H9 (cell line): ENCODE results near the gene NR3C2. TPM values are rescaled to one million over a fixed set of nuclear protein-coding genes. Genes with fewer than 3 reads are reported as not detected.

Experiments used
- DNase-seq: peaks from one replicate; pipeline ENCODE4 v3.0.0-alpha.2; 2017
- H2AFZ ChIP-seq: one replicate; pipeline ENCODE4 v1.6.1; 2013; ENCODE audit warnings: mild to moderate bottlenecking, low read length, control low read depth, moderate library complexity
- H2AK5ac ChIP-seq: 2 replicates; pipeline ENCODE4 v1.6.1; 2013; ENCODE audit warnings: low read length, control low read depth, mixed read lengths; ENCODE audit not compliant: insufficient read length
- H2BK120ac ChIP-seq: one replicate; pipeline ENCODE4 v1.6.1; 2013; ENCODE audit warnings: low read depth, mild to moderate bottlenecking, low read length, control low read depth, inconsistent platforms; ENCODE audit not compliant: poor library complexity, severe bottlenecking
- H2BK12ac ChIP-seq: 2 replicates; pipeline ENCODE4 v1.6.1; 2013; ENCODE audit warnings: low read length, control low read depth, mixed read lengths, low read depth; ENCODE audit not compliant: insufficient read length
- H2BK15ac ChIP-seq: 2 replicates; pipeline ENCODE4 v1.6.1; 2013; ENCODE audit warnings: low read depth, low read length, control low read depth
- H2BK20ac ChIP-seq: one replicate; pipeline ENCODE4 v1.6.1; 2013; ENCODE audit warnings: low read depth, mild to moderate bottlenecking, low read length, control low read depth, inconsistent platforms; ENCODE audit not compliant: poor library complexity, severe bottlenecking
- H2BK5ac ChIP-seq: 2 replicates; pipeline ENCODE4 v1.6.1; 2013; ENCODE audit warnings: low read length, control low read depth, mixed read lengths; ENCODE audit not compliant: insufficient read length
- H3K14ac ChIP-seq: 2 replicates; pipeline ENCODE4 v1.6.1; 2013; ENCODE audit warnings: low read length, control low read depth; ENCODE audit not compliant: insufficient read depth
- H3K18ac ChIP-seq: 2 replicates; pipeline ENCODE4 v1.6.1; 2013; ENCODE audit warnings: low read depth, mild to moderate bottlenecking, mixed read lengths, low read length, control low read depth; ENCODE audit not compliant: insufficient read length
- H3K23ac ChIP-seq: 2 replicates; pipeline ENCODE4 v1.6.1; 2013; ENCODE audit warnings: low read length, control low read depth, mixed read lengths, low read depth; ENCODE audit not compliant: insufficient read length
- H3K23me2 ChIP-seq: 2 replicates; pipeline ENCODE4 v1.6.1; 2013; ENCODE audit warnings: low read depth, mild to moderate bottlenecking, mixed read lengths, low read length, control low read depth; ENCODE audit not compliant: insufficient read length, poor library complexity, severe bottlenecking
- H3K27ac ChIP-seq: 2 replicates; pipeline ENCODE4 v1.5.1; 2013; ENCODE audit warnings: low read length, control low read depth, mixed read lengths, low read depth; ENCODE audit not compliant: insufficient read length
- H3K27me3 ChIP-seq: 2 replicates; pipeline ENCODE4 v1.6.1; 2013; ENCODE audit warnings: low read length, control low read depth, inconsistent platforms; ENCODE audit not compliant: insufficient read depth
- H3K4ac ChIP-seq: 2 replicates; pipeline ENCODE4 v1.6.1; 2013; ENCODE audit warnings: low read depth, mild to moderate bottlenecking, control low read depth, inconsistent platforms, low read length, moderate library complexity
- H3K4me1 ChIP-seq: 2 replicates; pipeline ENCODE4 v1.6.1; 2013; ENCODE audit warnings: low read length, control low read depth, inconsistent platforms; ENCODE audit not compliant: insufficient read depth
- H3K4me2 ChIP-seq: 2 replicates; pipeline ENCODE4 v1.6.1; 2013; ENCODE audit warnings: low read length, control low read depth, mixed read lengths; ENCODE audit not compliant: insufficient read length, insufficient read depth
- H3K56ac ChIP-seq: 2 replicates; pipeline ENCODE4 v1.6.1; 2013; ENCODE audit warnings: low read depth, mild to moderate bottlenecking, mixed read lengths, low read length, control low read depth; ENCODE audit not compliant: insufficient read length
- H3K79me1 ChIP-seq: 2 replicates; pipeline ENCODE4 v1.6.1; 2013; ENCODE audit warnings: low read depth, mild to moderate bottlenecking, moderate library complexity, low read length, control low read depth, inconsistent platforms; ENCODE audit not compliant: insufficient read depth, poor library complexity, severe bottlenecking
- H3K79me2 ChIP-seq: 2 replicates; pipeline ENCODE4 v1.6.1; 2013; ENCODE audit warnings: low read length, control low read depth, inconsistent platforms; ENCODE audit not compliant: insufficient read depth
- H3K9ac ChIP-seq: 2 replicates; pipeline ENCODE4 v1.6.1; 2013; ENCODE audit warnings: low read length, control low read depth, mixed read lengths; ENCODE audit not compliant: insufficient read length; ENCODE audit errors: extremely low read depth
- H3K9me3 ChIP-seq: one replicate; pipeline ENCODE4 v1.6.1; 2013; ENCODE audit warnings: low read depth, low read length, inconsistent platforms; ENCODE audit not compliant: control insufficient read depth
- H3T11ph ChIP-seq: one replicate; pipeline ENCODE4 v1.6.1; 2013; ENCODE audit warnings: mild to moderate bottlenecking, low read length, control low read depth, inconsistent platforms
- H4K20me1 ChIP-seq: one replicate; pipeline ENCODE4 v1.6.1; 2013; ENCODE audit not compliant: control insufficient read depth, insufficient read length, insufficient read depth
- H4K5ac ChIP-seq: 2 replicates; pipeline ENCODE4 v1.6.1; 2013; ENCODE audit warnings: low read depth, mild to moderate bottlenecking, mixed read lengths, low read length, control low read depth; ENCODE audit not compliant: insufficient read length
- H4K8ac ChIP-seq: replicated peaks from 2 replicates; pipeline ENCODE4 v1.6.1; 2013; ENCODE audit warnings: low read length, control low read depth, mixed read lengths, low read depth; ENCODE audit not compliant: insufficient read length
- H4K91ac ChIP-seq: 2 replicates; pipeline ENCODE4 v1.6.1; 2013; ENCODE audit warnings: low read depth, mild to moderate bottlenecking, moderate library complexity, mixed read lengths, low read length, control low read depth; ENCODE audit not compliant: insufficient read length
- H3K27ac Mint-ChIP-seq, 3 experiments: 2 replicates in 2 of 3; 3 replicates in 1 of 3; pipeline ENCODE4 v1.8.0; 2020 to 2021; ENCODE audit warnings: mixed read lengths in 3 of 3, mild to moderate bottlenecking in 1 of 3, moderate library complexity in 1 of 3
- H3K27me3 Mint-ChIP-seq: 2 replicates; pipeline ENCODE4 v1.8.0; 2021; ENCODE audit warnings: low read depth, mild to moderate bottlenecking, moderate library complexity, mixed read lengths
- H3K36me3 Mint-ChIP-seq, 3 experiments: 2 replicates in 2 of 3; 3 replicates in 1 of 3; pipeline ENCODE4 v1.8.0; 2020 to 2021; ENCODE audit warnings: low read depth in 3 of 3, mixed read lengths in 3 of 3; ENCODE audit not compliant: insufficient read depth in 1 of 3
- H3K4me1 Mint-ChIP-seq, 2 experiments: 2 replicates each; pipeline ENCODE4 v1.8.0; 2020; ENCODE audit warnings: mixed read lengths in 2 of 2
- H3K4me3 Mint-ChIP-seq, 2 experiments: 2 replicates in 1 of 2; 3 replicates in 1 of 2; pipeline ENCODE4 v1.8.0; 2020 to 2021; ENCODE audit warnings: mild to moderate bottlenecking in 2 of 2, mixed read lengths in 2 of 2, moderate library complexity in 1 of 2
- H3K9me3 Mint-ChIP-seq, 2 experiments: 2 replicates in 1 of 2; 3 replicates in 1 of 2; pipeline ENCODE4 v1.8.0; 2020; ENCODE audit warnings: mild to moderate bottlenecking in 2 of 2, mixed read lengths in 2 of 2, moderate library complexity in 1 of 2
- WGBS: extraction: QIAGEN DNeasy Blood & Tissue Kit; methylation state at CpG from one replicate; pipeline ENCODE4 v1.1.7; 2013; ENCODE audit warnings: missing lambda C conversion rate, low lambda C conversion rate, mixed read lengths; ENCODE audit not compliant: insufficient read length; ENCODE audit errors: extremely low coverage; 5-methylcytosine and 5-hydroxymethylcytosine counted together
- total RNA-seq: library from RNA; stranded (reverse); gene quantifications from 2 replicates; pipeline ENCODE4 v1.2.1, GENCODE V29; 2021
- TF ChIP-seq, protein P1 (sequence below): fragments of 200-600 bp; sonication (generic); conservative IDR thresholded peaks from 3 replicates; pipeline ENCODE4 v1.8.0; 2021; ENCODE audit warnings: antibody characterized with exemption, mild to moderate bottlenecking

The NR3C2 gene
- total RNA-seq, 1 experiment from 2014 or later = 1.4 TPM

DNA sequence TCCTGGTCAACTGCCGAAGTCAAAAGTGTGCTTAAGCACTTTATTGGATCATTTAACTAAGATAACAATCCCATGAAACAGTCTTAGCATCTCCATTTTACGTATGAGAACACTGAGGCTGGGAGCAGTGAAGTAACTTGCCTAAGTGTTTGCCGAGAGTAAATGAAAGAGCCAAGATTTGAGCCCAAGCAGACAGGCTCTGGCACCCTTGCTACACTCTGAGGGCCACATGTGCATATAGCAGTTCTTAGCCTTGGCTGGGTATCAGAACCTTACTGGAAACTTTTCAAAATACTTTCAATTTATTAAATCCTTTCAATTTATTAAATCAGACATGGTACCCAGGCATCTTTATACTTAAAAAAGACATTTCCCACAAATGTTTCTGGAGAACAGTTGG, 225.9 kb downstream of the NR3C2 start:
- Histone ChIP-seq H3K27ac (no peak overlapping the region), H3K18ac (no peak overlapping the region), H3K4me2 (no peak overlapping the region), H4K8ac (no peak overlapping the region), H2BK20ac (no peak overlapping the region), H4K91ac (no peak overlapping the region), H2AFZ (no peak overlapping the region), H3K9ac (no peak overlapping the region), H2BK12ac (no peak overlapping the region), H3K14ac (no peak overlapping the region), H3K79me2 (no peaks in the 10 kb centered on the region), H3K9me3 (no peaks in the 10 kb centered on the region), H4K20me1 (no peaks in the 10 kb centered on the region), H2BK15ac (no peak overlapping the region), H3K79me1 (no peaks in the 10 kb centered on the region), H3K27me3 (no peaks in the 10 kb centered on the region), H2AK5ac (no peak overlapping the region), H3K4me1 (no peaks in the 10 kb centered on the region), H3K56ac (no peak overlapping the region), H3T11ph (no peak overlapping the region), H2BK120ac (no peak overlapping the region), H3K23ac (no peak overlapping the region), H3K4ac (no peak overlapping the region), H3K23me2 (no peaks in the 10 kb centered on the region), H2BK5ac (no peak overlapping the region), H4K5ac (no peak overlapping the region)
- Mint-ChIP-seq H3K36me3 (no peaks in the 10 kb centered on the region), H3K4me1 (no peaks in the 10 kb centered on the region), H3K4me3 (no peak overlapping the region), H3K27ac (no peak overlapping the region), H3K9me3 (no peaks in the 10 kb centered on the region), H3K27me3 (no peaks in the 10 kb centered on the region)
- no CpG with 5 or more reads among the region's 3 CpGs for WGBS
- DNase-seq = no peak
- TF ChIP-seq, protein P1, sequence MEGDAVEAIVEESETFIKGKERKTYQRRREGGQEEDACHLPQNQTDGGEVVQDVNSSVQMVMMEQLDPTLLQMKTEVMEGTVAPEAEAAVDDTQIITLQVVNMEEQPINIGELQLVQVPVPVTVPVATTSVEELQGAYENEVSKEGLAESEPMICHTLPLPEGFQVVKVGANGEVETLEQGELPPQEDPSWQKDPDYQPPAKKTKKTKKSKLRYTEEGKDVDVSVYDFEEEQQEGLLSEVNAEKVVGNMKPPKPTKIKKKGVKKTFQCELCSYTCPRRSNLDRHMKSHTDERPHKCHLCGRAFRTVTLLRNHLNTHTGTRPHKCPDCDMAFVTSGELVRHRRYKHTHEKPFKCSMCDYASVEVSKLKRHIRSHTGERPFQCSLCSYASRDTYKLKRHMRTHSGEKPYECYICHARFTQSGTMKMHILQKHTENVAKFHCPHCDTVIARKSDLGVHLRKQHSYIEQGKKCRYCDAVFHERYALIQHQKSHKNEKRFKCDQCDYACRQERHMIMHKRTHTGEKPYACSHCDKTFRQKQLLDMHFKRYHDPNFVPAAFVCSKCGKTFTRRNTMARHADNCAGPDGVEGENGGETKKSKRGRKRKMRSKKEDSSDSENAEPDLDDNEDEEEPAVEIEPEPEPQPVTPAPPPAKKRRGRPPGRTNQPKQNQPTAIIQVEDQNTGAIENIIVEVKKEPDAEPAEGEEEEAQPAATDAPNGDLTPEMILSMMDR = no peak
